ENCODE results near the gene ARFGEF3. TPM values are rescaled to one million over a fixed set of nuclear protein-coding genes. Genes with fewer than 3 reads are reported as not detected.
A peak's percentile ranks its signal among the peaks of the same experiment; 100 is the strongest.

ARFGEF3 gene
- total RNA-seq, 4 donors from 2014 or later = 8.9 to 12.0 (median 10.5) TPM

DNA sequence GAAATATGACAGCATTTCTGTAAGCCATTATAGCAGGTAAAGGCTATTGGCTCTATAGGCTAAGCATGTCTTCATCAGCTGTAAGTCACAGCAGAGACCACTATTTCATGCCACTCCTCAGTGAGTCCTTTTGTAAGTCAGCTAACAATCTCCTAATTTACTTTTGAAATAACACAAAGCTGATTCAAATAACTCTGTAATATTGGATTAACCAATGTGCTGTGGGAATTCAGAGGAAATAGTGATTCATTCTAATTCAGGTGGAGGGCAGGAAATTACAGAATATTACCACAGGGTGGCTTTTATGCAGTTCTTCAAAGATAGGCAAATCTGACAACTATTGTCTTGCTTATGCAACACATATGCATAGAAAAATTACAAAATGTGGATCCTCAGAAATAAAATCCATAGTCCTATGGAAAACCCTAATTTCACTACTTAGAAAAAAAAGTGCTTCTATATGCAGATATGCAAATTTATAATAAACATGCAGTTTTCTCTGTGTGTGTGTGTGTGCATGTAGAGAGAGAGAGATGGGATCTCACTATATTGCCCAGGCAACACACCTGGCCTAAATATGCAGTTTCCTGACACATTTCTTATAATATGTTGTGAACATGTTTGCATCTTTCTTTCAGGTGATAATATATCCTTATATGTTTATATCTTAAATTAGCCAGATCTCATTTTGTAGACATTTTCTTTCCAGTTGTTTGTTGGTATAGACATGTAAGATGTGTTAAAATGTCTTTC is 211.1 kb downstream of the ARFGEF3 start:
- no peaks in the 10 kb centered on the region for H3K9me3 ChIP-seq
- H3K4me3 ChIP-seq = no peak overlapping the region
- no peaks in the 10 kb centered on the region for H3K36me3 ChIP-seq
- no peak overlapping the region for H3K27ac ChIP-seq
- H3K4me1 ChIP-seq = no peaks in the 10 kb centered on the region
- TF ChIP-seq, protein P1, sequence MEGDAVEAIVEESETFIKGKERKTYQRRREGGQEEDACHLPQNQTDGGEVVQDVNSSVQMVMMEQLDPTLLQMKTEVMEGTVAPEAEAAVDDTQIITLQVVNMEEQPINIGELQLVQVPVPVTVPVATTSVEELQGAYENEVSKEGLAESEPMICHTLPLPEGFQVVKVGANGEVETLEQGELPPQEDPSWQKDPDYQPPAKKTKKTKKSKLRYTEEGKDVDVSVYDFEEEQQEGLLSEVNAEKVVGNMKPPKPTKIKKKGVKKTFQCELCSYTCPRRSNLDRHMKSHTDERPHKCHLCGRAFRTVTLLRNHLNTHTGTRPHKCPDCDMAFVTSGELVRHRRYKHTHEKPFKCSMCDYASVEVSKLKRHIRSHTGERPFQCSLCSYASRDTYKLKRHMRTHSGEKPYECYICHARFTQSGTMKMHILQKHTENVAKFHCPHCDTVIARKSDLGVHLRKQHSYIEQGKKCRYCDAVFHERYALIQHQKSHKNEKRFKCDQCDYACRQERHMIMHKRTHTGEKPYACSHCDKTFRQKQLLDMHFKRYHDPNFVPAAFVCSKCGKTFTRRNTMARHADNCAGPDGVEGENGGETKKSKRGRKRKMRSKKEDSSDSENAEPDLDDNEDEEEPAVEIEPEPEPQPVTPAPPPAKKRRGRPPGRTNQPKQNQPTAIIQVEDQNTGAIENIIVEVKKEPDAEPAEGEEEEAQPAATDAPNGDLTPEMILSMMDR (IDR thresholded peaks at IDR 0.05) = peak in 3 of 6 experiments; percentile 11 to 29 (median 24)
- TF ChIP-seq POLR2A (IDR thresholded peaks at IDR 0.05) = no peak
- DNase-seq = no peak
- no peaks in the 10 kb centered on the region for H3K27me3 ChIP-seq

DNA sequence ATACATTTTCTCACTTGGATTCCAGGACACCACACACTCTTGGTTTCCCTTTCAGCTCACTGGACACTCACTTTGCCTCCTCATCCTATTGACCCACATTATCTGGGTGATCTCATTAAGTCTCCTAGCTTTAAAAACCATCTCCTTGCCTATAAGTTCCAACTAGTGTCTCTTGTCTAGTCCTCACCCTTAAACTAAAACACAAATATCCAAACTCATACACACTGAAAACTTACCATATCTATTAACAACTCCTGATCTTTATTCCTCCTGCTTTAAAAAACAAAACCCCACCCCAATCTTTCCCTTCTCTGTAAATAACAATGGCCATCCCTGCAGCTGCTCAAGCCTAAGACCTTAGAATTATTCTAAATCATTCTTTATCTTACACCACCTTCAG is 212.5 kb downstream of the ARFGEF3 start:
- no peaks in the 10 kb centered on the region for H3K27me3 ChIP-seq
- DNase-seq = no peak
- H3K4me1 ChIP-seq = no peaks in the 10 kb centered on the region
- no peak for TF ChIP-seq POLR2A (IDR thresholded peaks at IDR 0.05)
- TF ChIP-seq, protein P1 (IDR thresholded peaks at IDR 0.05) = no peak
- H3K36me3 ChIP-seq = no peaks in the 10 kb centered on the region
- no peak overlapping the region for H3K27ac ChIP-seq
- H3K4me3 ChIP-seq = no peak overlapping the region
- no peaks in the 10 kb centered on the region for H3K9me3 ChIP-seq

DNA sequence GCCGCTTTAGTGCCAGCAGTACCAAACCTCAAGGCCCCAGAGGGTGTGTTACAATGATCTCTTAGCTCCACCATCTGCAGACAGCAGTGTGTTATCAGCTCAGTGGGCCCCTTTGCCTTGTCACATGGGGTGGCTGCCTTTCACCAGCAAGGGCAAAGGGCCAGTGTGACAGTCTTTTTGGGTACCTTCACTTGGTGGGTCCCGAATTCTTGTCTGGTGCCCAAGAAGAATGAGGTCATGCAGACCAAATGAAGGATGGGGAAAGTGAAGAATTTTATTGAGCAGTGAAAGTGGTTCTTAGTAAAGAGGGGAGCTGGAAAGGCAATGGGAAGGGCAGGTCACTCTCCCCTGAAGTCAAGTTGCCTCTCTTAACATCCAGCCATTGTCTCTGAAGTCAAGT is 213.1 kb downstream of the ARFGEF3 start:
- no peak overlapping the region for H3K27ac ChIP-seq
- no peaks in the 10 kb centered on the region for H3K36me3 ChIP-seq
- no peaks in the 10 kb centered on the region for H3K9me3 ChIP-seq
- no peaks in the 10 kb centered on the region for H3K4me1 ChIP-seq
- H3K27me3 ChIP-seq = no peaks in the 10 kb centered on the region
- DNase-seq = no peak
- H3K4me3 ChIP-seq = no peak overlapping the region
- TF ChIP-seq, protein P1 (IDR thresholded peaks at IDR 0.05) = no peak
- no peak for TF ChIP-seq POLR2A (IDR thresholded peaks at IDR 0.05)

DNA sequence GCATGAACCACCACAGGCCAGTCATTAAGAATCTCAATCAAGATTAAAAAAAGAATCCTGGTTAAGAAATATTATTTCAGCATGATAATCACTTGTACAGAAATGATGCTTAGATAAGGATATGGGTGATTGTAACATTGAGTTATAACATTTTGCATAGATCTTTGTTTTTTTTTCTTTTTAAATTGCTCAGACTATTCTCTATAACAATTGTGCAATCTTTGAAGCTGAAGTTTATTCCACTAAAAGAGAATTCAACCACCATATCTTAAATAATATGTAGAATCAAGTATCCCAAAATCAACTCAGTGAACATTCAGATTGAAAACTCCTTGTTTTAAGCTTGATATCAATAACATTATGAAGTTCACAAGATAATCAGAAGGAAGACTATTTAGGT is 215.3 kb downstream of the ARFGEF3 start:
- no peak for TF ChIP-seq POLR2A (IDR thresholded peaks at IDR 0.05)
- H3K27ac ChIP-seq = no peak overlapping the region
- H3K4me3 ChIP-seq = no peak overlapping the region
- DNase-seq = no peak
- H3K9me3 ChIP-seq = no peaks in the 10 kb centered on the region
- H3K36me3 ChIP-seq = no peaks in the 10 kb centered on the region
- no peaks in the 10 kb centered on the region for H3K27me3 ChIP-seq
- no peaks in the 10 kb centered on the region for H3K4me1 ChIP-seq

DNA sequence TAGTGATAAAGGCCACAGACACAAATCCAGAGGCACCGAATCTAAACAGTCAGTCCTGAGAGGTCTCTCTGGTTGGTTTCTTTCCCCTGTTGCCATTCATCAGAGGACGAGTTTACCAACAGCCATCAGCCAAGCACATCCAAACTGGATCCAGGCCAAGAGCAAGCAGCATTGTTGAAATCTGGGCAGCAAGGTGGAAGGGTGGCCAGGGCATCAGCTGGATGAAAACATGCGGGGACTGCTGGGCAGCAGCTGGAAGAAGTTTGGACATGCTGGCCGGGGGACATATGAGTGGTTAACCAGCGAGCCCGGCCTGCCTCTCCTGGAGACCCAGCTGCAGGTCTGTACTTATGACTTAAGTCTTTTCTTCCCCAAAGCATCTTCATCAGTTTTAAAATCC is 216.1 kb downstream of the ARFGEF3 start, which contains the start of gene SMIM28:
SMIM28 (plus strand) TSS at position 62 of the 400 bp plus-strand sequence; CDS start at position 230, 168 bp downstream.
- H3K27me3 ChIP-seq = no peaks in the 10 kb centered on the region
- H3K9me3 ChIP-seq = no peaks in the 10 kb centered on the region
- no peaks in the 10 kb centered on the region for H3K4me1 ChIP-seq
- H3K36me3 ChIP-seq = no peaks in the 10 kb centered on the region
- no peak within 1 kb of the TSS for H3K4me3 ChIP-seq
- no peak for DNase-seq
- no peak within 1 kb of the TSS for H3K27ac ChIP-seq
- no peak for TF ChIP-seq POLR2A (IDR thresholded peaks at IDR 0.05)
- TF ChIP-seq, protein P1 (IDR thresholded peaks at IDR 0.05) = no peak

DNA sequence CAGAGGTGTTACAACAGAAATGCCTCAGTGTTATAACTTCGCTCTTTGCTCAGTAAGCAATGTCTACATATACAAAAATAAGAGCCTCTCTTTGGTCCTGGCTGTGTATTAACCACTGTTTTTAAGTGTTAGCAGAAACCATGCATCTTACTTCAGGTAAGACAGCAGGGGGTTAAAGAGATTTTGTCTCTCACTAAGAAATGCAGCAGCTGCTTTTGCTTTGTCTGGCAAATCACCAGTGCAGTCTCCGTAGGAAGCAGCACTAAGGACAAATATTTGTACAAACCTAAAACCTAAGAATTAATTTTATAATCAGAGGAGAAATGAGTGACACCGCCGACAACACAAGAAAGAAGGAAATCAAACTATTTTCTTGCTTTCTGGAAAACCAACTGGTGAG is 216.7 kb downstream of the ARFGEF3 start:
- H3K27me3 ChIP-seq = no peaks in the 10 kb centered on the region
- TF ChIP-seq POLR2A (IDR thresholded peaks at IDR 0.05) = no peak
- TF ChIP-seq, protein P1 (IDR thresholded peaks at IDR 0.05) = no peak
- no peaks in the 10 kb centered on the region for H3K36me3 ChIP-seq
- no peaks in the 10 kb centered on the region for H3K9me3 ChIP-seq
- H3K4me1 ChIP-seq = no peaks in the 10 kb centered on the region
- no peak overlapping the region for H3K27ac ChIP-seq
- DNase-seq = no peak
- H3K4me3 ChIP-seq = no peak overlapping the region
